Measurements from ENCODE around the gene RUFY3.
"Not testable (repeated sequence)": the region's sequence is repeated elsewhere in the genome, so short reads cannot be mapped to it uniquely, and the experiment has no call there.

The RUFY3 gene

GRCh38 chr4:70706516-70706915 lies 15.2 kb upstream of the RUFY3 start:
- no peak for DNase-seq

- DNase-seq, result no peak
Observed at GRCh38 chr4:70709611-70710205, 12.1 kb upstream of the RUFY3 start.

- DNase-seq, result no peak
Observed at GRCh38 chr4:70711599-70711998, 10.2 kb upstream of the RUFY3 start.

GRCh38 chr4:70712150-70712549 lies 9.6 kb upstream of the RUFY3 start:
- no peak for DNase-seq

GRCh38 chr4:70712604-70713452 lies 8.9 kb upstream of the RUFY3 start:
- DNase-seq, result no peak

- no peak for DNase-seq
Observed at GRCh38 chr4:70713453-70714078, 8.2 kb upstream of the RUFY3 start.

- DNase-seq, result no peak
Observed at GRCh38 chr4:70714079-70714887, 7.5 kb upstream of the RUFY3 start.

GRCh38 chr4:70715097-70715496 lies 6.7 kb upstream of the RUFY3 start:
- DNase-seq, result no peak

GRCh38 chr4:70718811-70719604 lies 2.8 kb upstream of the RUFY3 start:
- DNase-seq, result no peak

GRCh38 chr4:70722199-70722791 lies 531 bp downstream of the RUFY3 start:
- DNase-seq, result no peak

- DNase-seq, result no peak
Observed at GRCh38 chr4:70724463-70724862, 2.7 kb downstream of the RUFY3 start.

GRCh38 chr4:70725633-70726032 lies 3.9 kb downstream of the RUFY3 start:
- DNase-seq, result no peak

GRCh38 chr4:70726515-70726914 lies 4.8 kb downstream of the RUFY3 start:
- not testable (repeated sequence) for DNase-seq

GRCh38 chr4:70728091-70728490 lies 6.3 kb downstream of the RUFY3 start:
- DNase-seq, result no peak

GRCh38 chr4:70732878-70733277 lies 11.1 kb downstream of the RUFY3 start:
- not testable (repeated sequence) for DNase-seq

GRCh38 chr4:70734168-70734954 lies 12.6 kb downstream of the RUFY3 start:
- no peak for DNase-seq

GRCh38 chr4:70734971-70735370 lies 13.2 kb downstream of the RUFY3 start:
- no peak for DNase-seq

- DNase-seq, result not testable (repeated sequence)
Observed at GRCh38 chr4:70735915-70736314, 14.2 kb downstream of the RUFY3 start.

- no peak for DNase-seq
Observed at GRCh38 chr4:70737006-70737405, 15.2 kb downstream of the RUFY3 start.

GRCh38 chr4:70737409-70737808 lies 15.6 kb downstream of the RUFY3 start:
- DNase-seq, result no peak
